ENCODE measurements around the gene NEK11.

The NEK11 gene

GRCh38 chr3:131109156-131109555 lies 82.5 kb downstream of the NEK11 start:
- TF ChIP-seq, protein P1, sequence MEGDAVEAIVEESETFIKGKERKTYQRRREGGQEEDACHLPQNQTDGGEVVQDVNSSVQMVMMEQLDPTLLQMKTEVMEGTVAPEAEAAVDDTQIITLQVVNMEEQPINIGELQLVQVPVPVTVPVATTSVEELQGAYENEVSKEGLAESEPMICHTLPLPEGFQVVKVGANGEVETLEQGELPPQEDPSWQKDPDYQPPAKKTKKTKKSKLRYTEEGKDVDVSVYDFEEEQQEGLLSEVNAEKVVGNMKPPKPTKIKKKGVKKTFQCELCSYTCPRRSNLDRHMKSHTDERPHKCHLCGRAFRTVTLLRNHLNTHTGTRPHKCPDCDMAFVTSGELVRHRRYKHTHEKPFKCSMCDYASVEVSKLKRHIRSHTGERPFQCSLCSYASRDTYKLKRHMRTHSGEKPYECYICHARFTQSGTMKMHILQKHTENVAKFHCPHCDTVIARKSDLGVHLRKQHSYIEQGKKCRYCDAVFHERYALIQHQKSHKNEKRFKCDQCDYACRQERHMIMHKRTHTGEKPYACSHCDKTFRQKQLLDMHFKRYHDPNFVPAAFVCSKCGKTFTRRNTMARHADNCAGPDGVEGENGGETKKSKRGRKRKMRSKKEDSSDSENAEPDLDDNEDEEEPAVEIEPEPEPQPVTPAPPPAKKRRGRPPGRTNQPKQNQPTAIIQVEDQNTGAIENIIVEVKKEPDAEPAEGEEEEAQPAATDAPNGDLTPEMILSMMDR (IDR thresholded peaks at IDR 0.05; ENCODE audit: insufficient read depth, low read depth, low read length, missing control alignments) = no peak
- no peak for DNase-seq (ENCODE audit: low read depth)
- H3K4me3 ChIP-seq (ENCODE audit: low read depth, low read length) = no peak overlapping the region

GRCh38 chr3:131110087-131110486 lies 83.4 kb downstream of the NEK11 start:
- H3K4me3 ChIP-seq (ENCODE audit: low read depth, low read length) = no peak overlapping the region
- TF ChIP-seq, protein P1 (IDR thresholded peaks at IDR 0.05; ENCODE audit: insufficient read depth, low read depth, low read length, missing control alignments) = no peak
- DNase-seq (ENCODE audit: low read depth) = no peak

GRCh38 chr3:131114256-131114655 lies 87.6 kb downstream of the NEK11 start:
- no peak for DNase-seq (ENCODE audit: low read depth)
- TF ChIP-seq, protein P1 (IDR thresholded peaks at IDR 0.05; ENCODE audit: insufficient read depth, low read depth, low read length, missing control alignments) = no peak

DNA sequence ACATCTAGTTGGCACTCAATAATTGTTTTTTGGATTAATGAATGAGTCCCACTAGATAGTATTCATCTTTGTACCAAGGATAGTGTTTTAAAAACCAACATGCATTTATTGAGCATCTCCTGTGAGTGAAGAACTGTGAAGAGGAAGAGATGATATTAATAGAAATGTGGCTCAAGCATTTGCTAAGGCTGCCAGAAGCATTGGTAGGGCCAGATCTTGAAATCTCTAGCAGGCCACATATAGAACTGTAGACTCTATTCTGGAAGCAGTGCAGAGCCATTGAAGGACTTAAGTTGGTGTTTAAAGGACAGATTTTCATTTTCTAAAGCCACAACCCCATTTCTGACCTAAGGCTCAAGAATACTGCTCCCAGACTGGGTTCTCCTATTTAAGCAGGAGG lies 99.0 kb downstream of the NEK11 start:
- no peak overlapping the region for H3K4me3 ChIP-seq (ENCODE audit: low read depth, low read length)
- TF ChIP-seq, protein P1 (IDR thresholded peaks at IDR 0.05; ENCODE audit: insufficient read depth, low read depth, low read length, missing control alignments) = no peak
- DNase-seq (ENCODE audit: low read depth) = no peak

More at GRCh38 chr3:131114256-131114655, 87.6 kb downstream of the NEK11 start:
- H3K4me3 ChIP-seq (ENCODE audit: low read depth, low read length) = no peak overlapping the region

DNA sequence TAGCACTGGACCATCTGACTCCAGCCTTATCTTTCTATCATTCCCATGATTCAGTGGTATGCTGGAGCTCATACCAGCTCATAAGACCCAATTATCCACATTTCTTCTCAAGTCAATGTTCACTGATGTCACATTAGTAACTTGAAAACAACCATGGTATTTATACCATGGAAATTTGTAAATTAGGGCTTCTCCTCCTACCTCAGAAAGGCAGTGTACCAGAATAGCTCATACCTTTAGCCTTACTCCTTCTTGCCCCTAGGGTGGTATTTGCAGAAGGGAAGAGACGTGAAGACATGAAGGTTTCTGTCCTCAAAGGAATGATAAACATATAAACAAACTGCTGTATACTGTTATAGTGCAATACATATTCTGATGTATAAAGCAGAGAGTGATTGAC lies 114.2 kb downstream of the NEK11 start:
- no peak for DNase-seq (ENCODE audit: low read depth)
- TF ChIP-seq, protein P1 (IDR thresholded peaks at IDR 0.05; ENCODE audit: insufficient read depth, low read depth, low read length, missing control alignments) = no peak
- no peak overlapping the region for H3K4me3 ChIP-seq (ENCODE audit: low read depth, low read length)

DNA sequence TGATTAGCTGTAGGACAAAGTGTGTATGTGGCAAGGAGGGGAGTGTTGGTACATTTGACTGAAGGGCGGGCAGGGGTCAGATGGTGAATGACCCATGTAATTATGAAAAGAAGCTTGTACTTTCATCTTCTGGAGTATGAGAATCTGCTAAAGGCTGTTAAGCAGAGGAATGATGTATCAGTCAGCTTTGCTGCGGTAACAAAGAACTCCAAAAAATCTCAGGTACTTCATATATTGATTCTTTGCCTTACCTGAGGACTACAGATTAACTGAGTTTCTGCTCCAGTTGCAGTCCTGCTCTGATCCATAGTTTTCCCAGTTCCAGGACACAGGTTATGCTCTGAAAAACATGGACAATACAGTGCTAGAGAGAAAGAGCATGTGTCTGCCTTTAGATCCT lies 115.1 kb downstream of the NEK11 start:
- no peak overlapping the region for H3K4me3 ChIP-seq (ENCODE audit: low read depth, low read length)
- TF ChIP-seq, protein P1 (IDR thresholded peaks at IDR 0.05; ENCODE audit: insufficient read depth, low read depth, low read length, missing control alignments) = no peak
- no peak for DNase-seq (ENCODE audit: low read depth)

GRCh38 chr3:131142580-131142979 lies 115.9 kb downstream of the NEK11 start:
- no peak for DNase-seq (ENCODE audit: low read depth)
- H3K4me3 ChIP-seq (ENCODE audit: low read depth, low read length) = no peak overlapping the region
- TF ChIP-seq, protein P1 (IDR thresholded peaks at IDR 0.05; ENCODE audit: insufficient read depth, low read depth, low read length, missing control alignments) = no peak

Measured in GM12865 (cell line).